LNCaP clone FGC (cell line): ENCODE measurements around the gene MT2A.

Experiments used
- DNase-seq: peaks from one replicate; pipeline ENCODE4 v3.0.0-alpha.2; 2011; ENCODE audit warnings: low read depth
- H3K4me3 ChIP-seq: 2 replicates; pipeline ENCODE4 v1.5.1; 2011; ENCODE audit warnings: mild to moderate bottlenecking, low read depth, low read length, control low read depth
- TF ChIP-seq, protein P1 (sequence below): IDR thresholded peaks from 2 replicates; pipeline ENCODE4 v1.5.1; 2012; ENCODE audit warnings: mild to moderate bottlenecking; ENCODE audit not compliant: control insufficient read depth, insufficient read depth; ENCODE audit errors: extremely low read depth

The MT2A gene

DNA sequence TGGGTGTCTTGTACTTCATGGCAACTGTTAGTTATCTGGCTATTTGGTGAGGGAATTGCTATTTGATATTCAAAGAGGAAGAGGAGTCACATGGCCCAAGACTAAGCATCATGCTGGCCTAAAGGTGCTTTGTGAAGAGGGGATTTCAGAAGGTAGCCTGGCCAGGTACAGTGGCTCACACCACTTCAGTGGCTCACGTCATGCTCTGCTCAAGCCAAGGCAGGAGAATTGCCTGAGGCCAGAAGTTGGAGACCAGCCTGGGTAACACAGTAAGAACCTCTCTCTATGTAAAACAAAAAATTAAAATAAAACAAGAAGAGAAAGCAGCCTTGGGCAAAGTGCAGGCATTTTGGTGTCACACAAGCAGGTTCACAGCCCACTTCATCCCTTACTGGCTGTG lies 36.9 kb downstream of the MT2A start:
- TF ChIP-seq, protein P1, sequence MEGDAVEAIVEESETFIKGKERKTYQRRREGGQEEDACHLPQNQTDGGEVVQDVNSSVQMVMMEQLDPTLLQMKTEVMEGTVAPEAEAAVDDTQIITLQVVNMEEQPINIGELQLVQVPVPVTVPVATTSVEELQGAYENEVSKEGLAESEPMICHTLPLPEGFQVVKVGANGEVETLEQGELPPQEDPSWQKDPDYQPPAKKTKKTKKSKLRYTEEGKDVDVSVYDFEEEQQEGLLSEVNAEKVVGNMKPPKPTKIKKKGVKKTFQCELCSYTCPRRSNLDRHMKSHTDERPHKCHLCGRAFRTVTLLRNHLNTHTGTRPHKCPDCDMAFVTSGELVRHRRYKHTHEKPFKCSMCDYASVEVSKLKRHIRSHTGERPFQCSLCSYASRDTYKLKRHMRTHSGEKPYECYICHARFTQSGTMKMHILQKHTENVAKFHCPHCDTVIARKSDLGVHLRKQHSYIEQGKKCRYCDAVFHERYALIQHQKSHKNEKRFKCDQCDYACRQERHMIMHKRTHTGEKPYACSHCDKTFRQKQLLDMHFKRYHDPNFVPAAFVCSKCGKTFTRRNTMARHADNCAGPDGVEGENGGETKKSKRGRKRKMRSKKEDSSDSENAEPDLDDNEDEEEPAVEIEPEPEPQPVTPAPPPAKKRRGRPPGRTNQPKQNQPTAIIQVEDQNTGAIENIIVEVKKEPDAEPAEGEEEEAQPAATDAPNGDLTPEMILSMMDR, result no peak
- no peak for DNase-seq
- no peak overlapping the region for H3K4me3 ChIP-seq

DNA sequence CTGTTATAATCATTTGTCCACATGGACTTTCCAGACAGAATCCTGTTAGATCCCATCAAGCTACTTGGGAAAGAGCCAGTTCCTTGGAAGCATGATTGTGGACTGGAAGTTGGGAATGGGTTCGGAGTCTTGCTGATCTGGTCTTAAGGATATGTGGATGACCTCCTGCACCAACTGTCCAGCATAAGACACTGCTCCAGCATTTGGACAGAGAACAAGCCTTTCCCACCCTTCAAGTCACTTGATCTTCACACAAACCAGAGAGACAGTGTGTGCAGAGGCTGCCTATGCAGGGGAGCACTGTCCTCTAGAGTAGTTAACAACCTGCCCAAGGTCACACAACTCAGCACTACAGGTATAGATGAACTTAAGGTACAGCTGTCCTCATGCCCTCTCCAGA lies 37.5 kb downstream of the MT2A start:
- TF ChIP-seq, protein P1, result no peak
- no peak overlapping the region for H3K4me3 ChIP-seq
- DNase-seq, result no peak

DNA sequence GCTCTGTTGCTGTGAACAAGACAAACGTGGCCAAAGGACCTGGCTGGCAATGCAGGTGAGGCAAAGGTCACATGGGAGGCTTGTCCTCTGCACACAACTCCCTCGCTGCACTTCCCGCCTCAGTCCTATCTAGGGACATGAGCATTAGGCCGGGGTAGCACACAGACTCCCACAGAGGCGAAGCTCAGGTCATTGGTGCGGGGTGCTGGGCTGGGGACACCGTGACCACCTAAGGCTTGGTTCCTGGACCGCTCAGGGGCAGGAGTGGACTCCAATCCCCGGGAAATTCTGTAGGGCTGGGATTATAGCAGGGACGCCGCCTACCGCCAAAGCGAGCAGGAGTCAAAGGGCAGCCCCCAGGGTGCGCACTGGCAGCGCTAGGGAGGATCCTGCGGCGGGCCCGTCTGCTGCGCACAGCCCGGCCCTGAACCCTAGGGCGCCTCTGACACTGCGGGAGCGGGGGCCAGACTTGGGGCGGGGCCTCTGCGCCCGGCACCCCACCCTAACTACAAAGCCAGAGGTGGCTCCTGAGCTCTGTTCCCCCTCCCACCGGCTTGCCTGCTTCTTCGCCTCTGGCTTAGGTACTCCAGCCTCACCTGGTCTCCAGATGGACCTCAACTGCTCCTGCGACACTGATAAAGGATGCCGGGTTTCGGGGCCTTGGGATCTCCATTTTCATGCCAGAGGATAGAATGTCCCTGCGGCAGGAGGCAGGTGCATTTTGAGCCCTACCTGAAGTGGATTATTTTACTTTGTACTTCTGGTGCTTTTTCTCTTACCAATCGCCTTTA lies 39.5 kb downstream of the MT2A start:
- DNase-seq, result no peak
- H3K4me3 ChIP-seq, result no peak overlapping the region

DNA sequence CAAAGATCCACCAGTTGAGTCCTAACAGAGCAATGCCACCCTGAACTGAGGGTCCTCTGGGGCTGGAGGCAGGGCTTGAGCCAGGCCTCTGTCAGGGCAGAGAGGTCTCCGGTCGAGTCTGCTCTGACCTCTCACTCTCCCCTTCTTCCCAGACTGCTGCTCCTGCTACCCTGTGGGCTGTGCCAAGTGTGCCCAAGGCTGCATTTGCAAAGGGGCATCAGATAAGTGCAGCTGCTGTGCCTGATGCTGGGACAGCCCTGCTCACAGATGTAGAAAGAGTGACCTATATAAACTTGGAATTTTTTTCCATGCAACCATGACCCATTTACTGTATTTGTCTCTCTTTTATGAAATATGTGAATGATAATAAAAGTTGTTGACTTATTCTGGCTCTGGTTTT lies 40.9 kb downstream of the MT2A start:
- no peak overlapping the region for H3K4me3 ChIP-seq
- TF ChIP-seq, protein P1, result no peak
- DNase-seq, result no peak

More for the DNA sequence above, 39.5 kb downstream of the MT2A start:
- TF ChIP-seq, protein P1, result no peak

DNA sequence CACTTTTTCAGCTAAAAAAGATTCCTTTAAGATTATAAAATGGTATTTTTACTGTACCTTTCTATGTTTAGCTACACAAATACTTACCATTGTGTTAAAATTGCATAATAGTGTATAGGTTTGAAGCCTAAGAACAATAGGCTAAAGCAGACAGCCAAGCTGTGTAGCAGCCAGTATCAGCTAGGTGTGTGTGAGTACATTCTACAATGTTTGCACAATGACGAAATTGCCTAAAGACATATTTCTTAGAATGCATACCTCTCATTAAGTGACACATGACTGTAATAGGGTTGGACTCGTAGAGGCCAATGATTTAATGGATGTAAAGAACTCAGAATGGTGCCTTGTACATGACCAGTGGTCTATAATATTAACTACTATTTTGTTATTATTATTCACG lies 41.4 kb downstream of the MT2A start:
- H3K4me3 ChIP-seq, result no peak overlapping the region
- TF ChIP-seq, protein P1, result no peak
- DNase-seq, result no peak

DNA sequence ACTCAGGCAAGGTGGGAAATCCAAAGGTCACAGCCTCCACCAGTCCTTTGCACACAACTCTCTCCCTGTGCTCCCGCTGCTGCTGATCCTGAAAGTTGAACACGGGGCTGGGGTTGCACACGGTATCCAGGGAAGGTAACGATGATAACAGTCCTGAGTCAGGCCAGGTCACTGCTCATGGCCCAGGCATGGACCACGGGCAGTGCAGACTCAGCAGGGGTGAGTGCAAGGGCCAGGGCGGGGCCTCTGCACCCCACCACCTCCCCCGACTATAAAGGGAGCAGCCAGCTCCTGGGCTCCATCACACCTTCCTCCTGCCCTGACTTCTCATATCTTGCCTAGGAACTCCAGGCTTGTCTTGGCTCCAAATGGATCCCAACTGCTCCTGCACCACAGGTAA lies 43.2 kb downstream of the MT2A start, which contains the start of gene MT1B:
Gene MT1B, plus strand, starts transcription at position 301 of the 400 bp plus-strand sequence. Its CDS starts 68 bp downstream, at position 369.
- TF ChIP-seq, protein P1, result no peak
- no peak within 1 kb of the TSS for H3K4me3 ChIP-seq
- no peak for DNase-seq

DNA sequence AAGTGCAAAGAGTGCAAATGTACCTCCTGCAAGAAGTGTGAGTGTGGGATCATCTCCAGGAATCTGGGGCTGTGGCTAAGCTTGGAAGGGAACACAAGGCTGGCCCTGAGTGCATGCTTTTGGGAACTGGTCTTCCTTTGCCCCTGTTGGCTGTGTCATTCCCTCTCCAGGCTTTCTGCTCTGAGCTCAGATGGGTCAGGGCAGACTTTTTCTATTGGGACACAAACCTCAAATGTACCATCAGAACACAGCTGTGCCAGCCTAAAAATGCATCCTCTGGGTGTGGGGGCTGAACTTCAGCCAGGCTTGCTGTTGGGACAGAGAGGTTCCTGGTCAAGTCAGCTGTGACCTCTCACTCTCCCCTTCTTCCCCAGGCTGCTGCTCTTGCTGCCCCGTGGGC lies 44.2 kb downstream of the MT2A start:
- TF ChIP-seq, protein P1, result no peak
- H3K4me3 ChIP-seq, result no peak overlapping the region
- DNase-seq, result no peak
